Activated naive CD8-positive, alpha-beta T cell (primary cell): ENCODE results near the gene ANTKMT.
"Not testable (repeated sequence)": the region's sequence is repeated elsewhere in the genome, so short reads cannot be mapped to it uniquely, and the experiment has no call there.

Experiments
- H3K27ac Mint-ChIP-seq: one replicate; pipeline ENCODE4 v1.8.0; 2021; ENCODE audit warnings: mixed read lengths
- H3K27me3 Mint-ChIP-seq: one replicate; pipeline ENCODE4 v1.8.0; 2021; ENCODE audit warnings: mixed read lengths
- H3K36me3 Mint-ChIP-seq: one replicate; pipeline ENCODE4 v1.8.0; 2021; ENCODE audit warnings: mixed read lengths
- H3K4me1 Mint-ChIP-seq: one replicate; pipeline ENCODE4 v1.8.0; 2021; ENCODE audit warnings: low read depth, mixed read lengths
- H3K4me3 Mint-ChIP-seq: one replicate; pipeline ENCODE4 v1.8.0; 2021; ENCODE audit warnings: mild to moderate bottlenecking, mixed read lengths
- H3K9me3 Mint-ChIP-seq: one replicate; pipeline ENCODE4 v1.8.0; 2021; ENCODE audit warnings: low read depth, mixed read lengths

The ANTKMT gene

GRCh38 chr16:733382-734207 is 12.6 kb downstream of the ANTKMT start:
- Mint-ChIP-seq H3K9me3 (no peaks in the 10 kb centered on the region), H3K27me3 (no peaks in the 10 kb centered on the region), H3K27ac (no peak overlapping the region), H3K4me3 (no peak overlapping the region), H3K4me1 (no peaks in the 10 kb centered on the region), H3K36me3 (peaks cover 2% of the 10 kb centered on the region)

DNA sequence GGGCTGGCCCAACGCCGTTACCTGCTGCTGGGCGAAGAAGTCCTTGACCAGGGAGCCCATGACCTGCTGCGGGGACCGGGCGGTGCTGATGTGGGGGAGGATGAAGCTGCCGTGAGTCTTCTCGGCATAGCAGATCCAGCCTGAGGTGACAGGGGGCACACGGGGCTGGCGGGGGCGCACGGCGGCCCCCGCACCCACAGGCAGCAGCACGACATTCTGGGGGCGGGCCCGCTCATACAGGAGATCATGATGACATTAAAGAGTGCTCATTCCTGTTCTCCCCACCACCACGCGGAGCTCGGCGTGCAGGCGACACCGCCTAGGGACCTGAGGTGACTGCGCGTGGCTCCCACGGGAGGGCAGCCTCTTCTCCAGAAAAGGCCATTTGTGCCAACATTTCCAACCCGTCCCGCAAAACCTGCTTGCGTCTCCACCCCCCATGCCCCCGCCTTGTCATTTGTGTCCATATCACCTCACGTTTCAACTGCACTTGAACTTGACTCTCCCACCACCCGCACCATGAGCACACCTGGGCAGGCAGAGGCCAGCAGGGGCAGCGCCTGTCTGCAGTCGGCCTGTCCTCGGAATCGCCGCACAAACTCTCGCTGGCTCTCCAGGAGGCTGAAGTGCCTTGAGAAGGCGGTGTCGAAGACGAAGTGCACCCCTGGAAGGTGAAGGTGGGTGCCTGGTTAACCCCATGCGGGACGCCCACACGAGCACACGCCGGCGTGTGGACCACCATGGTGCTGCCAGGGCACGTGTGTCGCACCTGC is 13.4 kb downstream of the ANTKMT start:
- no peaks in the 10 kb centered on the region for H3K27me3 Mint-ChIP-seq
- H3K4me1 Mint-ChIP-seq = peaks cover 4% of the 10 kb centered on the region
- no peak overlapping the region for H3K27ac Mint-ChIP-seq
- H3K36me3 Mint-ChIP-seq = peaks cover 2% of the 10 kb centered on the region
- H3K4me3 Mint-ChIP-seq = no peak overlapping the region
- no peaks in the 10 kb centered on the region for H3K9me3 Mint-ChIP-seq

- Mint-ChIP-seq H3K36me3 (peaks cover 2% of the 10 kb centered on the region), H3K9me3 (no peaks in the 10 kb centered on the region), H3K27me3 (no peaks in the 10 kb centered on the region), H3K4me3 (no peak overlapping the region), H3K4me1 (peaks cover 6% of the 10 kb centered on the region), H3K27ac (no peak overlapping the region)
These were observed 14.3 kb downstream of the ANTKMT start for GRCh38 chr16:734981-735881.

- H3K27ac Mint-ChIP-seq = no peak overlapping the region
- H3K9me3 Mint-ChIP-seq = no peaks in the 10 kb centered on the region
- peaks cover 2% of the 10 kb centered on the region for H3K36me3 Mint-ChIP-seq
These were observed 15.1 kb downstream of the ANTKMT start for GRCh38 chr16:735982-736453.

GRCh38 chr16:736936-737481 is 16.1 kb downstream of the ANTKMT start:
- H3K4me1 Mint-ChIP-seq = peaks cover 6% of the 10 kb centered on the region
- H3K27me3 Mint-ChIP-seq = no peaks in the 10 kb centered on the region
- H3K4me3 Mint-ChIP-seq = no peak overlapping the region
- H3K36me3 Mint-ChIP-seq = peaks cover 2% of the 10 kb centered on the region
- H3K9me3 Mint-ChIP-seq = no peaks in the 10 kb centered on the region
- no peak overlapping the region for H3K27ac Mint-ChIP-seq

More at GRCh38 chr16:735982-736453, 15.1 kb downstream of the ANTKMT start:
- Mint-ChIP-seq H3K27me3 (no peaks in the 10 kb centered on the region), H3K4me1 (peaks cover 6% of the 10 kb centered on the region), H3K4me3 (peak overlapping the region; percentile 32)

- Mint-ChIP-seq H3K27ac (no peak overlapping the region), H3K9me3 (no peaks in the 10 kb centered on the region), H3K4me1 (peaks cover 6% of the 10 kb centered on the region)
These were observed 18.9 kb downstream of the ANTKMT start for GRCh38 chr16:739560-740458.

DNA sequence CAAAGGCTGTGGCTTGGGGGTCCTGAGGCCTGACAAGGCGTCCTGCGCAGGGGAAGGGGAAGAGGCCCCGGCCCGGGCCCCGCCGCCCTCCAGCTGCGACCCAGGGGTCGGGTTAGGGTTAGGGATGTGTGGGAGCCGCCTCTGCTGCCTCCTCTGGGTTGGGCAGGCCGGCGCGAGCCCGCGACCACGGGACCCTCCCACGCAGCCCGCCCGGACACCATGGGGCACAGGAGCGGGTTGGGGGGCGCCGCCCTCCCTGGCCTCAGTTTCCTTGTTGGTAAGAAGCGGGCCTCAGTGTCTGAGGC is 19.5 kb downstream of the ANTKMT start:
- peaks cover 6% of the 10 kb centered on the region for H3K4me1 Mint-ChIP-seq
- no peaks in the 10 kb centered on the region for H3K9me3 Mint-ChIP-seq
- H3K27ac Mint-ChIP-seq = no peak overlapping the region
- peaks cover 2% of the 10 kb centered on the region for H3K36me3 Mint-ChIP-seq
- peak overlapping the region; percentile 76 for H3K4me3 Mint-ChIP-seq
- H3K27me3 Mint-ChIP-seq = no peaks in the 10 kb centered on the region

More at GRCh38 chr16:739560-740458, 18.9 kb downstream of the ANTKMT start:
- Mint-ChIP-seq H3K36me3 (peaks cover 2% of the 10 kb centered on the region), H3K4me3 (peak overlapping the region; percentile 76), H3K27me3 (no peaks in the 10 kb centered on the region)

GRCh38 chr16:740764-741505 is 20.0 kb downstream of the ANTKMT start, which contains the start of gene CIAO3:
TSS of gene CIAO3 (minus strand) at chr16:740997. CDS start at chr16:740985, 12 bp downstream.
- Mint-ChIP-seq H3K4me1 (peaks cover 6% of the 10 kb centered on the region), H3K9me3 (no peaks in the 10 kb centered on the region), H3K27ac (peak within 1 kb of the TSS; percentile 34), H3K27me3 (no peaks in the 10 kb centered on the region), H3K4me3 (peak within 1 kb of the TSS; percentile 84), H3K36me3 (peaks cover 2% of the 10 kb centered on the region)

- Mint-ChIP-seq H3K4me1 (peaks cover 6% of the 10 kb centered on the region), H3K9me3 (no peaks in the 10 kb centered on the region)
These were observed 21.2 kb downstream of the ANTKMT start for GRCh38 chr16:741986-742629.

GRCh38 chr16:742894-743293 is 21.9 kb downstream of the ANTKMT start:
- not testable (repeated sequence) for H3K36me3 Mint-ChIP-seq, H3K27me3 Mint-ChIP-seq, H3K4me3 Mint-ChIP-seq, H3K27ac Mint-ChIP-seq, H3K4me1 Mint-ChIP-seq, H3K9me3 Mint-ChIP-seq

More at GRCh38 chr16:741986-742629, 21.2 kb downstream of the ANTKMT start:
- H3K36me3 Mint-ChIP-seq = peaks cover 2% of the 10 kb centered on the region
- H3K27me3 Mint-ChIP-seq = no peaks in the 10 kb centered on the region
- peak overlapping the region; percentile 84 for H3K4me3 Mint-ChIP-seq
- H3K27ac Mint-ChIP-seq = no peak overlapping the region

- no peaks in the 10 kb centered on the region for H3K27me3 Mint-ChIP-seq
These were observed 23.0 kb downstream of the ANTKMT start for GRCh38 chr16:743794-744500.

DNA sequence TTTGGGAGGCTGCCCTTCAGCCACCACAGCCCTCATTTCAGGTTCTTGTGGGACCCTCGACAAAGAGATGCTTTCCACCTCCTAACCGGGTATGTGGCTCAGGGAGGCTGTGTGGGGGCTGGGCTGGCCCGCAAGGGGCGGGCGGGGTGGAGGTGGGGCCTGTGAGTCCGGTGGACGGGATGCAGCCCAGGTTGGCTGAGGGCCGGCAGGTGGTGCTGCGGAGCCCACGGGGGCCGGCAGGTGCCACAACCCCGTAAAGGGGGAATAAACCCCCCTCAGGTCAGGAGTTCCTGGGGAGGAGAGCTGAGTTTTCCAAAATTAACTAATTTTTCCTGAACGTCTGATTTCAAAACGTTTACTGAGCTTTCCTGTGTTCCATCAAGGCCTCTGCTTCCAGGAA is 24.8 kb downstream of the ANTKMT start:
- no peak overlapping the region for H3K4me3 Mint-ChIP-seq
- no peak overlapping the region for H3K27ac Mint-ChIP-seq
- H3K4me1 Mint-ChIP-seq = no peaks in the 10 kb centered on the region
- no peaks in the 10 kb centered on the region for H3K36me3 Mint-ChIP-seq
- no peaks in the 10 kb centered on the region for H3K27me3 Mint-ChIP-seq
- H3K9me3 Mint-ChIP-seq = no peaks in the 10 kb centered on the region

More at GRCh38 chr16:743794-744500, 23.0 kb downstream of the ANTKMT start:
- no peak overlapping the region for H3K27ac Mint-ChIP-seq
- no peak overlapping the region for H3K4me3 Mint-ChIP-seq
- H3K36me3 Mint-ChIP-seq = no peaks in the 10 kb centered on the region
- H3K9me3 Mint-ChIP-seq = no peaks in the 10 kb centered on the region
- peaks cover 6% of the 10 kb centered on the region for H3K4me1 Mint-ChIP-seq
